ENCODE data around the gene EDN3.

Gene EDN3

DNA sequence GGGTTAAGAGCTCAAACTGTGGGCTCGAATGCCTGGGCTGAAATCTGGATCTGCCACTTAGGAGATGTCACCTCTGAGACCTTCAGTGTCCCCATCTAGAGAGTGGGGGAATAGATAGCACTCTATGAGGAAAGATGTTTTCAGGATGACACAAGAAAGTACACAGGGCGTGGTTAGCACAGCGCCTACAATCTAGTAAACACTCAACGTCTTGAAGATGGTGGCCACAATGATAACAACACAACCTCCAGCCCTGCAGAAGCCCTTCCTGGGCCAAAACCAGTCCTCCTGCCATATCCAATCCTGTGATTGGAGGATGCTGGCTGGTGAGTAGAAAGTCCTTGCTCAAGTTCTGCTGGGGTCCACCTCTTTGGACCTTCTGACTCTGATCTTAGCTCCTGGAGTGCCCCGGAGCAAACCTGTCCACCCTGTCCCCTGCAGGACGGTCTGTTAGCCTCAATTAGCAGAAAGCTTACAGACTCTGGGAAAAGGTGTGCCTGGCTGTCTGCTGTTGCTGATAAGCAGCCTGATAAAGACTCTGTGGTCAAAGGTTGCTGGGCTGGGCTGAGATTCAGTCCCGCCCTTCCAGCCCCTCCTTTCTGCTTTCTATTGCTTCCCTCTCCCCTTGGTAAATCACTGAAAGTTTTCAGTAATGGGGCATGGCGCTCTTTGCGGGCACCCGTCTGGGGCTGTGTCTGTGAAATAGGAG is 8.2 kb downstream of the EDN3 start:
- DNase-seq (ENCODE audit: low spot score), result no peak

DNA sequence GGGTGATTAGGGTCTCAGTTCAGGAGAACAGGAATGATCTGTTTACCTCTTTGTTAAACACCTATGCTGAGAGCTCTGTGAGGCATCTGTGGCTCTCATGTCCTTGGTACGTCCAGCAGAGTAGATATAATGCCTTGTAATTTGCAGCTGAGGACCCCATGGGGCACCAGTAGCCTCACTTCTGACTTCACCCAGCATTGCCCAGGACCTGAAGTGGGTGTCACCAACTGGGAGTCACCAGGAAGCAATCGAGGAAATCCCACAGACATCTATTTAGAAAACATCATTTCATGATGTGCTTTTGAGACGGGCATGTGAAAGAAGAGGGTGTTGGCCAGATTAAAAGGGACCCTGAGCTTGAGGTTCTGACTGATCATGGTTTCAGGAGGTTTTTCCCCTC is 8.8 kb downstream of the EDN3 start:
- DNase-seq (ENCODE audit: low spot score), result no peak

DNA sequence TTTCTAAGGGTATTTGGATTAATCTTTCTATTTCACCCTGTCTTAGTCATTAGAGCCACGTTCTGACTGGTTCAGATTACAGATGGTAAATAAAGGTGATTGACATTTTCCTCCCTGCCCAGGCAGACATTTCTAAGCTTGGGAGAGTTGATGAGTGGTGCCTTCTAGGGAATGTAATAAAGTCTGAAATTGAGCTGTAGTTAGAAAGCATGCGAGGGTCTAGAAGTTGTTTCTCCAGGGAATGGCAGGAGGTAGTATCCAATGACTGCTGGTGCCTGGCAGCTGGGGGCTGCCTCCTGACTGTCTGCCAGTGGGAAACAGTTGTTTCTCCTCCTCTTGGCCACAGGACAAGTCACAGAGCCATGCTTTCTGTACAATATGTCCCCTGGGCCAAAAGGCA is 14.6 kb downstream of the EDN3 start:
- DNase-seq (ENCODE audit: low spot score), result no peak

DNA sequence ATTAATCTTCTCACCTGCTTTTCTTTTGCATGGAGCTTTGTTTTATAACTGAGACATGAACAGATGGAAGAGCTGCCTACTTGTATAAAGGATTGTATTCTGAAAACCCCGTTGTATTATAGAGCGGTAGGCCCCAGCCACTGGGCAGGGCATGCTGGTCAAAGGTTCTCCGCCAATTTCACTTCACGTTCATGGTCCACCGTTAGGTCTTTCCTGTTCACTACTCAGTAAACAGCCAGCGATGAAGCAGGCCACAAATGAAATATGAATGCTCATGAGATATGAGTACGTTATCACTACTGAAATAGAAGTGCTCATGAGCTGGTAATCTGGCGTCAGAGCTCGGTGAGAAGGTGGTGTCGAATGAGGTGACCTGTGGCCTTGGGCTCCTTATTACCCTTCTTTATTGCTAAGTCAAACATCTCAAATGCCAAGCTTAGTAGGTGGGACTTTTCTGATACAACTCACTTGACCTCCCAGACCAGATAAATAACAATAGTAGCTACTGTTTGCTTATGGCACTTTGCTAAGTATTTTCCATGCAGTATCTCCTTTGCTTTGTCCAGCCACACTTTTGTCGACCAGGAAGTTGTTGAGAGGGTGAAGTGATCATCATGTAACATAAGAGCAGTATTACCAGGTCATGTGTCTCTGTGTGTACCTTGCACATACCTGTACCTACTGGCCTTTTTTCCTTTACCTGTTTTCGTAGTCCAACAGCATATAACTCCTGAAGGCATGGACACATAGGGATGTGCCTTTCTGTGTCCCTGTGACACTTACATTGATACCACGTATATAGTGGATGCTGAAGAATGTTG is 16.7 kb downstream of the EDN3 start:
- DNase-seq (ENCODE audit: low spot score), result no peak

DNA sequence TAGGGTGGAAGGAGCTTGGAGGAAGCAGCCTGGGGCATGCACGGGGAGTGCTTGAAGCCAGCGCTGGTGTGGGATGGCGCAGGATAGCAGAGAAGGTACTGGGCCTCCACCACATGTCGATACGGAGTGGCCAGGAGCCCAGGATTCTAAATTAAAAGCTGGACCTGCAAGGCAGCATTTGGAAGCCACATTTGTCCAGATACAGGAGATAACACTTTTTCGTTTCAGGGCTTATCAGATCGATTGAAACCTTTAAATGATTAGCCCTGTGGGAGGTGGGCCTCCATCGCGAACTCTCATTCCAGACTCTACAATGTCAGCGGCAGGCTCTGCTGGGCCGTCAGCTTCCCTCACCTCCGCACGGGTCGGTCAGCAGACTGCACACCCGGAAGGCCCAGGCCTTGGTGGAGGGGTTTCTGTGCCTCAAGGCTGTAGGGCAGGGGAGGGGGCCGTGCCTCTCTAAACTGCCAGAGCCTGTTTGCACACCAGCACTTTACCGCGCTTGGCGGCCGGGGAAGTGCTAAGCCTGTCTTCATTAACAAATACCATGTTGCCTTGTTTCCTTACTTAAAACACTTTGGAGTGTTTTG is 17.9 kb downstream of the EDN3 start:
- DNase-seq (ENCODE audit: low spot score), result no peak

DNA sequence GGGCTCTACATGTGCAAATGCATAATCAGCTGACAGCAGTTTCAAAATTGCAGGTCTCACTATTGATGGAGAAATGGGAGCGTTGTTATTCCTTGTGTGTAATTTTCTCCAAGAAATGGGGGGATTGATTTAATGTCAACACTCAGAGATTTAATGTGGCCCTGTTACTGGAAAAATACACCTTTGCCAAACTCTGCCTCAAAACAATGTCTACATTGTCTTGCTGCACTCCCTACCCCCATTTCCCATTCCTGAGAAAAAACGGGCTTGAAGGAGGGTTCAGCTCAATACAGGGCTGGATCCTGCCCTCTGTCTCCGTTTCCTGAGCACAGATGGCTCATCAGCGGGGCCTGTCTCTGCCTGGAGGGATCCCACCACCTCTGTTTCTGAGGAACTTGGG is 18.4 kb downstream of the EDN3 start:
- DNase-seq (ENCODE audit: low spot score), result no peak

DNA sequence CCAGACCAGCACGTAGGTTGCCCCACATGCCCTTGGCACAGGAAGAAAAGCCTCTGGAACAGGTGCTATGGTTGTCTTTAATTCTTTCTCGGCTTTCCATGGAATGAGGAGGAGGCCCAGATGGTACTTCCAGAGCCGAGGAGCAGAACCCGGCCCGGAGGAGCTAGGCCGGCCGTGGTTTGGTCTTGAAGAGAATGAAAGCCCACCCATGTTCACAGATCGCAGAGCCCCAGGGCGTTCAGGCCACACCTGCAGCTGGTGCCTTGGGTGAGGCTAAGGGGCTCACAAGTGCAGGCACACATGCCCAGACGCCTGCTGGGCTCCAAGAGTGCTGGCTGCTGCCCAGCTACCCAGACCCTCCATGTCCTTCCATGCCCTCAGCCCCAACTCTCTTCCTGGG is 20.0 kb downstream of the EDN3 start:
- no peak for DNase-seq (ENCODE audit: low spot score)

DNA sequence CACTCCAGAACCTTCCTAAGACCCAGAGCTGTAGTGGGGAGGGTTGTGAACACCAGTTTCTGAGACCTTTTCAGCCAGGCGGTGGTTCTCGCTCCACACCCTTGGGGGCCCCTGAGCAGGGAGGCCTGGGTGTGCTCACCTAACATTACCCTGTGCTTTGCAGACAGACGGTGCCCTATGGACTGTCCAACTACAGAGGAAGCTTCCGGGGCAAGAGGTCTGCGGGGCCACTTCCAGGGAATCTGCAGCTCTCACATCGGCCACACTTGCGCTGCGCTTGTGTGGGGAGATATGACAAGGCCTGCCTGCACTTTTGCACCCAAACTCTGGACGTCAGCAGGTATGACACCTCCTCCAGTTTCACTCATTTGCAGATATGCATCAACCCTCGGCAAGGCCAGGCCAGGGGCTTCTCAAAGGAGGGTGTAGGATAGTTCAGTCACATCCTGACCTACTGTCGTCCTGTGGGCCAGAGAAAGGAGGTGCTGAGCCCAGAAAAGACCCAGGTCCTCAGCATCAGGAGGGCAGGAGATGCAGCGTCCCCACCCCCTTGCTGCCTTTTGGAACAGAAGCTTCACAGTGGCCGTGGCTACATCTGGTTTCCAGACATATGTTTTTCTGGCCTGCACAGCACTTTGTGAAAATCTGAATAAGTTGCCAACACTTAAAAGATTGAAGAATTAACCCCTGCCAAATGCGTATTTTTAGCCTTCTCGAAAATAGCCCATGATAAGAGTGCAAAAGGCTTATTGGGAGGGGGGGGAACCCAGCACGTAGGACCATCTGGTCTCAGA is 20.6 kb downstream of the EDN3 start:
- DNase-seq (ENCODE audit: low spot score), result no peak

DNA sequence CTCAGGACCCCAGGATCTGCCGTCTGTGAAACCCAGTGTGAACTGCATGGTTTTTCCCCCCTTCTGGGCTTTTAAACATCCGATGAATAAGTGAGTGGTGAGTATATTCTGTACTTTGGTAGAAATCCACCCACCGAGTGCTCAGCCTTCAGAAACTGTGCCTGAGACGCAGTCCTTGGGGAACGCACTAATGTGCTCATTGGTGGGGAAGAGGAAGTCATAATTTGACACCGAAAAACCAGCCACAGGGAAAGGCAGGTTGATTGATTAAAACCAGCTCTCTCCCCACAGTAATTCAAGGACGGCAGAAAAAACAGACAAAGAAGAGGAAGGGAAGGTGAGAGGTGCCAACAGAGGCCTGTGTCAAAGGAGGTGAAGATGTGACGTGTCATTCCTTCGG is 21.7 kb downstream of the EDN3 start:
- DNase-seq (ENCODE audit: low spot score), result no peak

DNA sequence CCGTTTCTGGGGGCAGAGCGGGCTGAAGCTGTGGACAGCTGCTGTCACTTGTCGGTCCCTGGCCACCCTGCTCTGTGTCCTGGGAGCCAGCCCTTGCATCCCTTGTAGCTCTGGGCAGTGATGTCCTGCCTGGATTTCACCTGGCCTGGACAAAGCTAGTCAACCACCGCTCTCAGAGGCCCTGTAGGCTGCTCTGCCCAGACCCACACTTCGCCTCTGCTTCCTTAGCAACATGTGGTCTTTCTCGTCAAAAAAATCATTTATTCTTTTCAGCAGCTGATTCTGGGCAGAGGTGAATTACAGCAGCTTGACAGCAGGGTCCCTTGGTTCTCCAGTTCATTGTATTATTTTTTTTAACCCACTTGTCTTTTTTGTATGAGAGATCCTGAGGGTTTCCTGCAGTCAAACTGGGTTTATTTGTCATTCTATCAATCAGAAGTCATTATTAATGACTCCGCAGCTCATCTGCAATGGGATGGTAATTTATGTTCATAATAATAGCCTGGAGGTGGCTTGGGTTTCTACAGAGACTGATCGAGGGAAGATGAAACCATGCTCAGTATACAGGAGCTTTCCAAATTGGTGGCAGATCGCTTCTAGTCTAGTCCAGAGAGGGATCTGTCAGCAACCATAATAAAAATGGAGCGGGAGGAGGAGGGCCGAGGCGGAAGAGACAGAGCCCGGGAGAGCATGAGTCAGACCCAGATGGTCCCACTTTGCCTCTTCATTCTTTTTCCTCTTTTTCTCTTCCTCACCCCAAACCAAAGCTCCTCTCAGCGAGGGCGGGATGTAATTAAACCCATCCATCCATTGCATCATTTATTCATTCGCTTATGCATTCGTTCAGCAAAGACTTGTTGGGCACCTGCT is 22.4 kb downstream of the EDN3 start:
- DNase-seq (ENCODE audit: low spot score), result no peak

DNA sequence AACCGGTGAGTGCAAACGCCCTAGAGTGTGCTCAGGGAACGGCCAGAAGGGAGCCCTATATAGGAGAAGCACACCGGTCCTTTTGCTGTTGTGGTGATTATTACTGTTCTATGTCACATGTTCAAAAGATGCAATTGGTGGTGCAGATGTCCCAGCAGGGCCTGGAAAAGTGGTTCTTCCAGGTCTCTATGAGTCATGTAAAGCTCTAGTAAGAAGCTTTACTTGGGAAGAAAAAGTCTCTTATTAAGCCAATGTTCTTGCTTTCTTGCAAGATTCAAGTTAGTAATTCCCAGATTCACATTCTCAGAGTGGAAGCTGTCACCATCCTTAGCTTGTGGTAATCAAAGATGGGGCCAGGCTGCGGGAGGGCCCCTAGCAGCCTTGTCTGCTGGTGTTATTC is 23.3 kb downstream of the EDN3 start:
- no peak for DNase-seq (ENCODE audit: low spot score)

DNA sequence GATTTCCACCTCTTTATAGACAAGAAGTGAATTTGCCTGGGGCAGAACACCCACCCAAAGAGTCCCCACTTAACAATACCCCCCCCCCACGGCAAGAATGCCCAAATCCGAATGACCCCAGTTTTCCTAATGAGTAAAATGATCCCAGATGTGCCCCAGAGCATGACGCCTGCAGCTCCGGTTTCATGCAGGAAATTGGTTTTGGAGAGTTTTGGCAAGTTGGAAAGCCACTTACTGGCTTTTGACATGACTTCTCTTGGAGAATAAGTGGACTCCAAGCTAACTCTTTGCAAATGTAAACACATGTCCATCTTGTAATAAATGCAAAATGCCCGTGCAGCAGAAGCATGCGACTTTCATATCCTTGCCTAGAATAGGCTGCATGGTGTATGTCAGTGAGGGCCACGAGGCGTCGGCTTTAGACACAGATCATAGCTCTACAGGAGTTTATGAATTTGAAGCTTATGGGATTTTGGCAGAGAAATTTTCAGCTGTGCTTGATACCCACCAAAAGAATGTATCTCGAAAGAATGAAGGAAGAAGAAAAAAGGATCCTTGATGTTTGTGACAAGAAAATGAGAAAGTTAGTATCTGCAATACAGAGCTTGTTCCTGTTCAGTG is 24.2 kb downstream of the EDN3 start:
- no peak for DNase-seq (ENCODE audit: low spot score)

DNA sequence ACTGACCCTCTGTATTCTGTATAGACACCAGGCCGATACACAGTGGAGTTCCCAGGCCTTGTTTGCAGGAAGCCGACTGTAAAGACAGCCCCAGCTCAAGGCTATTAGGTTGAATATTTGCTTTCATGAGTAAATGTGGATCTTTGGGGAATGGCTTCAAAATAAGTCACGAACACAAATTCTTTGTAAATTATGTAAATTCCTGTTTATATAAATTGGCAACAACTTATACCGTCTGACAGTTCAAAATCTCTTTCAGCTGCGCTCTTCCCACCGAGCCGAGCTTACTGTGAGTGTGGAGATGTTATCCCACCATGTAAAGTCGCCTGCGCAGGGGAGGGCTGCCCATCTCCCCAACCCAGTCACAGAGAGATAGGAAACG is 24.7 kb downstream of the EDN3 start:
- DNase-seq (ENCODE audit: low spot score), result no peak

DNA sequence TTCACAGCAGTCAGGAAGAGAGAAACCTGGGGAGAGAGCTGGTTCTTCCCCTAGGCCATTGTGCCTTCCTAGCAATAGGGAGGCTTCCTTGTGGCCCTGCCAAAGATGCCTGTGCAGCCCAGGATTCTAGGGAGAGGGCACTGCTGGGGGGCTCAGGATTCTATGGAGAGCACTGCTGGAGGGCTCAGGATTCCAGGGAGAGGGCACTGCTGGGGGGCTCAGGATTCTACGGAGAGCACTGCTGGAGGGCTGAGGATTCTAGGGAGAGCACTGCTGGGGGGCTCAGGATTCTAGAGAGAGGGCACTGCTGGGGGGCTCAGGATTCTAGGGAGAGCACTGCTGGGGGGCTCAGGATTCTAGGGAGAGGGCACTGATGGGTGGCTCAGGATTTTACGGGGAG is 25.8 kb downstream of the EDN3 start:
- no peak for DNase-seq (ENCODE audit: low spot score)

DNA sequence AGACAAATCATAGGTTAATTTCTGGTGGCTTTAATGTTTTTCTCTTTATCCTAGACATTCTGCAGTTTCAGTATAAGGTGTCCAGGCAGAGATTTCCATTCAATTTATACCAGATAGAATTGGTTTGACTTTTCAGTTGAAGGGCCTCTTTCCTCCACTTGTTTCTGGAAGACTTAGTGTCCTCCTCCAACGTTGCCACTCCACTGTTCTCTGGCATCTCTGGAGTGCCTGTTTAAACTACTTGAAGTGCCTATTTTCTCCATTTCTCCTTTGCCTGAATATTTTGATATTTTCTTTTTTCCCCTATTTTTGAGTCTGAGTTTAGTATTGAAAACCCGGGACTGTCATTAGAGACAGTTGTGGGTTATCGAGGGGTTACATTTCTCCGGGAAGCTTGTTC is 27.7 kb downstream of the EDN3 start:
- no peak for DNase-seq (ENCODE audit: low spot score)

DNA sequence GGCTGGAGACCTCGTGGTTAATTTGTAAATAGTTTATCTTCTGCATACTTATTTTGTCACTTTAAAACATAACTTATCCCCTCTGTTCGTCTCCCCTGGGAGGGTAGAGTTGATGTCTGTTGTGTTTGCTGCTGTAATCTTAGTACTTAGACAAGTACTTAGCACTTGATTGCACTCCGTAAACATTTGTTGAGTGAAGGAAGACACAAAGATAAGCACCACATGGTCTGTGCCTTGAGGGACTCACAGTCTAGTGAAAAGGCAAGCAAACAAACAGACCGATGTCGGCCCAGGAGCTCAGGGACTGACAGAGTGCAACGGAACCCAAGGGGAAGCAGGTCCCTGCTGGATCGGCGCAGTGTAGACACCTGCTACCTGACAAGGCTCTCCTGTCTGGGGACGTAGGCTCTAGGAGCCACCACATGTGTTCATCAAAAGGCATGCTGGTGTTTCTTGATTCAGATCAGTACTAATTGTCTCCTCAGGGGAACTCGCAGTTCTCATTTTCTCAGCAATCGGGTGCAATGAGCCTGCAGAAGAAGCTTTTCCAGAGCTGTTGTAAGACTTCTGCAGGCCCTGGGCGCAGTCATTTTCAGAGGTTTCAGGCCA is 31.4 kb downstream of the EDN3 start:
- DNase-seq (ENCODE audit: low spot score), result no peak

DNA sequence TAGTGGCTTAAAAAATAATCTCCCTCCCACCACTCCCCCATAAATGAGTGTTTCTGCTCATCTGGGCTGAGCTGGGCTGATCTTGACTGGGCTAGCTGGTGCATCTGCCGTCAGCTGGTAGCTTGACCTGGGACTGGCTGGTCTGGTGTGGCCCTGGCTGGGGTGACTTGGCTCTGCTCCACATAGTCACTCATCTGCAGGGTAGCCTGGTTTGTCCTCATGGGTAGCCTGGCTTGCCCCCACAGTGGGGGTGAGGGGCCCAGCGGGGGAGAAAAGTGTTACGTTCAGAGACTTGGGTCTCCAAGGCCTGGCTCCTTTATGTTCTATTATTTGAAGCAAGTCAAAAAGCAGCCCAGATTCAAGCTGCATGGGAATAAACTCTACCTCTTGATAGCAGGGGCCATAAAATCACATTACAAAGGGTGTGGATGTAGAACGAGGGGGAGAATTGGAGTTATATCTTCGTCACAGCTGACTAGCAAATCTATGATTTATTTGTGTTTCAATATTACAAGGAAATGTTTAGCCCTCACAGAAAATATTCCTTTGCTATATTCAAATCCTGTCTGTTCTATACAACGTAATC is 32.9 kb downstream of the EDN3 start:
- no peak for DNase-seq (ENCODE audit: low spot score)

DNA sequence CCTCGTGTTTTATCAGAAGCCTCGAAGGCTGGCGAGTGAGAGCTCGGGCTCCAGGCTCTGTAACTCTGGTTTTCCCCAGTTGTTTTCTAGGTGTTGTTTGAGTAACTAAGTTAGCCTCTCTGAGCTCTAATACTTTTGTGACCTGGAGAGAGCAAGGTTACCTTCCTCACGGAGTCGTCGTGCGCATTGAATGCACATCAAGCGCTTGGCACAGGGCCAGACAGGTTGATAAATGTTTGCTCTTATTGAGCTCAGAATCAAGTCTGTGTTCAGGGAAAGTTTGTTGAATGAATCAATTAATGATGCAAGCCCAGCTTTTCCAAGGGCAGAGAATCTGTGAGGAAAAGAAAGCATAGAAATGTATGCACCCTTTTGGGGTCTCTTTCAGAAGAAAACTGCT is 33.5 kb downstream of the EDN3 start:
- DNase-seq (ENCODE audit: low spot score), result no peak

DNA sequence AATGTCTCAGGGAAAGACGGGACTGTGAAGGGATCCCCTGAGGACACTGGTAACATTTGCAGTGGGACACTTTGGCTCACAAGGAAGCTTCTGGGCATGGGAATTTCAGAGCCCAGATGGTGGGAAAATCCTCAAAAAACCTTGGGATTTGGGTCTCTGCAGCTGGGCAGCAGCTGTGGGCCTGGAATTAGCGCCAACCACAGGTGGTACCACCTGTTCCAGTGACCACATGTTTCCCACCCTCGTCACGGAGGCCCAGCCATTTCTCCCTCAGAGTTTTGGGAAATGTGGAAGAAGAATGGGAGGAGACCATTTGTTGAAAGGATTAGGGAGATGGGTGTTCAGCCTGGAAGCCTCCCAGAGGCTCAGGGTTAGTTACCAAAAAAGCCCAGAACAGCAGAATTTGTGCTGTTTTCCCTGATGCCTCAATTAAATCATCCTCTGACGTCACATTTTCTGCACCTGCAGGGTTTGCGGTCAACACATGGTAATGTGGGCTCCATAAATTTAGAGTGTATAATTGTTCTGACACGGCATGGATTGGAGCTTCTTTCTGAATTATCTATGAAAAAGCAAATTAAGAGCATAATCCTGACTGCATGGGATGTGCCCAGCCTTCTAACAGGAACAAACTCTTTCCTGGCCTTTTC is 34.4 kb downstream of the EDN3 start:
- DNase-seq (ENCODE audit: low spot score), result no peak

DNA sequence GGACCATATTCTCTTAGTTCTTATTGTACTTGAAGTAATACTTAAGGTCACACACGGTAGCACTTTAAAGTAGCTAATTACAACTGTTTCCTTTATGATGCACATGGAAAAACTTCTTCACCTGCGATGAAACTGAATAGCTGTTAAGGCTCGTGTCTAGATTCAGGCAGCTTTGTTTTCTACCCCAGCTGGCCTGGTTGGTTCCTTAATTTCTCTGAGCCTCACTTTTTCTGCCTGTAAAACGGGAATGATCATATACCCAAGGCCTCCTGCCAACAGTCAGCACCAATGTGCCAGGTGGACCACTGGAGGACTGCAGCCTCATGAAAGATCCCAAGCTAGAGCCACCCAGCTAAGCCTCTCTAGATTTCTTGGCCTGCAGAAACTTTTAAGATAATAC is 35.0 kb downstream of the EDN3 start:
- no peak for DNase-seq (ENCODE audit: low spot score)
